Activated T-cell treated with anti-CD3 and anti-CD28 coated beads, Interleukin-2, amount 50 U/mL, for 4 hours (primary cell): Measurements from ENCODE around the gene LILRB1. TPM values are rescaled to one million over a fixed set of nuclear protein-coding genes. Genes with fewer than 3 reads are reported as not detected.

Source experiments
- total RNA-seq, 3 donors: library from RNA; stranded (reverse); gene quantifications; one replicate each; pipeline ENCODE4 v1.2.1, GENCODE V29; 2021

The LILRB1 gene
- total RNA-seq, 3 donors from 2014 or later, result 0.37 to 1.1 (median 0.83) TPM

Other genes with a start within 250 kb of the LILRB1 start
- under 1 TPM in 1 of 3 donors, not detected in 2; 0.46 TPM for gene TTYH1, start 215.0 kb upstream of the LILRB1 start, total RNA-seq
- gene LENG8, start 181.3 kb upstream of the LILRB1 start, total RNA-seq, result 100 to 1,000 TPM; 138 to 157 (median 145) TPM
- gene LENG9, start 166.7 kb upstream of the LILRB1 start, total RNA-seq, result 1 to 10 TPM; 4.8 to 5.4 (median 5.2) TPM
- gene CDC42EP5, start 157.2 kb upstream of the LILRB1 start, total RNA-seq, result under 1 TPM in 1 of 3 donors, not detected in 2; 0.30 TPM
- gene LAIR2, start 127.7 kb upstream of the LILRB1 start, total RNA-seq, result under 1 TPM; 0.35 to 0.76 (median 0.58) TPM
- not detected for gene LILRA2, start 56.7 kb upstream of the LILRB1 start, total RNA-seq
- not detected for gene LILRA1, start 36.9 kb upstream of the LILRB1 start, total RNA-seq
- gene LILRB4, start 32.5 kb downstream of the LILRB1 start, total RNA-seq, result under 1 TPM in 1 of 3 donors, not detected in 2; 0.22 TPM
- not detected for gene KIR3DL3, start 94.0 kb downstream of the LILRB1 start, total RNA-seq
- under 1 TPM in 1 of 3 donors, not detected in 2; 0.37 TPM for gene KIR2DL3, start 108.0 kb downstream of the LILRB1 start, total RNA-seq
- not detected for gene KIR2DL1, start 139.3 kb downstream of the LILRB1 start, total RNA-seq
- not detected for gene KIR2DL4, start 173.1 kb downstream of the LILRB1 start, total RNA-seq
- under 1 TPM in 2 of 3 donors, not detected in 1; 0.13 to 0.14 TPM for gene KIR3DL1, start 186.0 kb downstream of the LILRB1 start, total RNA-seq
- gene KIR2DS4, start 202.2 kb downstream of the LILRB1 start, total RNA-seq, result under 1 TPM in 2 of 3 donors, not detected in 1; 0.11 to 0.40 TPM
- 1 to 10 TPM; 1.1 to 2.2 (median 1.7) TPM for gene KIR3DL2, start 220.0 kb downstream of the LILRB1 start, total RNA-seq
- not detected for gene FCAR, start 243.8 kb downstream of the LILRB1 start, total RNA-seq